Measurements from ENCODE around the gene EIPR1. TPM values are rescaled to one million over a fixed set of nuclear protein-coding genes. Genes with fewer than 3 reads are reported as not detected.

EIPR1 gene
- total RNA-seq, 4 donors from 2014 or later: 24.9 to 46.2 (median 36.3) TPM

GRCh38 chr2:3151153-3151918, 226.3 kb downstream of the EIPR1 start:
- H3K36me3 ChIP-seq: peaks cover 0 to 5% (median 0%) of the 10 kb centered on the region in 3 donors
- H3K4me1 ChIP-seq: peaks cover 0 to 4% (median 0%) of the 10 kb centered on the region in 4 donors
- H3K9me3 ChIP-seq: peaks cover 0 to 9% (median 0%) of the 10 kb centered on the region in 4 donors
- no peak for TF ChIP-seq POLR2A (IDR thresholded peaks at IDR 0.05)
- TF ChIP-seq EP300 (IDR thresholded peaks at IDR 0.05): no peak
- no peak for TF ChIP-seq CTCF (IDR thresholded peaks at IDR 0.05)
- H3K27ac ChIP-seq: no peak overlapping the region
- WGBS, 2 donors: 82 to 86% methylated on average over 6 of the region's 6 CpGs
- H3K4me3 ChIP-seq: no peak overlapping the region
- no peak for DNase-seq (ENCODE audit: low spot score in 2 of 2)
- H3K27me3 ChIP-seq: no peaks in the 10 kb centered on the region

GRCh38 chr2:3149441-3150217, 228.0 kb downstream of the EIPR1 start:
- WGBS, 2 donors: 56 to 65% methylated on average over 12 to 13 of the region's 15 CpGs

GRCh38 chr2:3148716-3149115, 228.9 kb downstream of the EIPR1 start:
- H3K4me1 ChIP-seq: peaks cover 0 to 4% (median 0%) of the 10 kb centered on the region in 4 donors
- no peak overlapping the region for H3K27ac ChIP-seq
- WGBS, 2 donors: 68 to 83% methylated on average over 17 of the region's 17 CpGs
- H3K27me3 ChIP-seq: no peaks in the 10 kb centered on the region
- peaks cover 0 to 5% (median 0%) of the 10 kb centered on the region in 3 donors for H3K36me3 ChIP-seq
- no peak for TF ChIP-seq POLR2A (IDR thresholded peaks at IDR 0.05)
- TF ChIP-seq CTCF (IDR thresholded peaks at IDR 0.05): no peak
- no peak for TF ChIP-seq EP300 (IDR thresholded peaks at IDR 0.05)
- DNase-seq (ENCODE audit: low spot score in 2 of 2): no peak
- H3K9me3 ChIP-seq: peaks cover 0 to 9% (median 0%) of the 10 kb centered on the region in 4 donors
- no peak overlapping the region for H3K4me3 ChIP-seq

More at GRCh38 chr2:3149441-3150217, 228.0 kb downstream of the EIPR1 start:
- H3K9me3 ChIP-seq: peaks cover 0 to 9% (median 0%) of the 10 kb centered on the region in 4 donors
- no peak for DNase-seq (ENCODE audit: low spot score in 2 of 2)
- peaks cover 0 to 4% (median 0%) of the 10 kb centered on the region in 4 donors for H3K4me1 ChIP-seq
- TF ChIP-seq EP300 (IDR thresholded peaks at IDR 0.05) (no peak), CTCF (IDR thresholded peaks at IDR 0.05) (no peak), POLR2A (IDR thresholded peaks at IDR 0.05) (no peak)
- H3K27ac ChIP-seq: no peak overlapping the region
- H3K27me3 ChIP-seq: no peaks in the 10 kb centered on the region
- no peak overlapping the region for H3K4me3 ChIP-seq
- H3K36me3 ChIP-seq: peaks cover 0 to 5% (median 0%) of the 10 kb centered on the region in 3 donors

GRCh38 chr2:3147651-3148530, 229.7 kb downstream of the EIPR1 start:
- Histone ChIP-seq H3K9me3 (peaks cover 0 to 9% (median 0%) of the 10 kb centered on the region in 4 donors), H3K27me3 (no peaks in the 10 kb centered on the region), H3K36me3 (peaks cover 0 to 5% (median 0%) of the 10 kb centered on the region in 3 donors), H3K4me3 (no peak overlapping the region), H3K4me1 (peaks cover 0 to 4% (median 0%) of the 10 kb centered on the region in 4 donors), H3K27ac (no peak overlapping the region)
- no peak for TF ChIP-seq CTCF (IDR thresholded peaks at IDR 0.05)
- no peak for TF ChIP-seq POLR2A (IDR thresholded peaks at IDR 0.05)
- TF ChIP-seq EP300 (IDR thresholded peaks at IDR 0.05): no peak
- WGBS, 2 donors: 86% methylated on average over 33 to 39 of the region's 39 CpGs
- no peak for DNase-seq (ENCODE audit: low spot score in 2 of 2)
